ENCODE data around the gene NPEPPS.
A peak's percentile ranks its signal among the peaks of the same experiment; 100 is the strongest.

Gene NPEPPS

GRCh38 chr17:47630614-47631013 lies 99.7 kb downstream of the NPEPPS start:
- DNase-seq (ENCODE audit: low read depth), result no peak

DNA sequence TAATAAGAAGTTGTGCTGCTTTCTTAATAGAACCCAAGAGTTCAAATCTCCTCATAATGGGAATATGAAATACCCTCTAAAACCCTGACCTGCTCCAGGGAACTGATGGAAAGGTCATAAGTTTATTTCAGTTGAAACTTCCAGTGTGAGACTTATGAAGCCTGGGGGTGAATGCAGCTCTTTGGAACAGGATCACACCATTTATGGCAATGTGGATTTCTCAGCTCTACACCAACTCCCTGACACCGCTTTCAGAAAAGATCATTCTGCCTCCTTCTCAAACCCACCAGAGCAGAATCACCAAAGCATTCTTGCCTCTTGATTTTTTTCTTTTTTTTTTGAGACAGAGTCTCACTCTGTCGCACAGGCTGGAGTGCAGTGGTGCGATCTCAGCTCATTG lies 102.1 kb downstream of the NPEPPS start:
- no peak for DNase-seq (ENCODE audit: low read depth)

- DNase-seq (ENCODE audit: low read depth), result no peak
These were observed 103.1 kb downstream of the NPEPPS start for GRCh38 chr17:47633996-47634395.

GRCh38 chr17:47634870-47635269 lies 104.0 kb downstream of the NPEPPS start:
- DNase-seq (ENCODE audit: low read depth), result no peak

DNA sequence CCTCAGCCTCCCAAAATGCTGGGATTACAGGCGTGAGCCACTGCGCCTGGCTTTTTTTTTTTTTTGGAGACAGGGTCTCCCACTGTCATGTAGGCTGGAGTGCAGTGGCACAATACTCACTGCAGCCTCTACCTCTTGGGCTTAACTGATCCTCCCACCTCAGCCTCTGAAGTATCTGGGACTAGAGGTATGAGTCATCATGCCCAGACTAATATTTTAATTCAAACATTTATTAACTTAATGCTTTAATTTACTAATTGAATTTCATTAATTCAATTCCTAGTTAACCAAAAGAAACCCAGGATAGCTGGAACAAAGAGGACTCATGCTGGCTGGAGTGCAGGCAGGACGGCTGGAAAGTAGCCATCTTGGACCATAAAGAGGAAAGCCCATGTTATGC lies 104.8 kb downstream of the NPEPPS start:
- no peak for DNase-seq (ENCODE audit: low read depth)

GRCh38 chr17:47636273-47637030 lies 105.5 kb downstream of the NPEPPS start:
- no peak for DNase-seq (ENCODE audit: low read depth)

DNA sequence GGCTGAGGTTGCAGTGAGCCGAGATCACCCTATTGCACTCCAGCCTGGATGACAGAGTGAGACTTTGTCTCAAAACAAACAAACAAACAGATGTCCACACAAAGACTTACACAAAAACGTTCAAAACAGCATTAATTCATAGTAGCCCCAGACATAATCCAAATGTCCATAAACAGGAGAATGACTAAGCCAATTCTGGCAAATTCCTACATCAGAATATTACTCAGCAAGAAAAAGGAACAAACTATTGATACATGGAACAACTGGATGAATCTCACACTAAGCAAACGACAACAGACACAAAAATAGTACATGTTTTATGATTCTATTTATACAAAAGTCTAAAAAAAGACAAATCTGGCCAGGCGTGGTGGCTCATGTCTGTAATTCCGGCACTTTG lies 108.0 kb downstream of the NPEPPS start:
- no peak for DNase-seq (ENCODE audit: low read depth)

GRCh38 chr17:47640076-47640475 lies 109.2 kb downstream of the NPEPPS start:
- no peak for DNase-seq (ENCODE audit: low read depth)

- DNase-seq (ENCODE audit: low read depth), result no peak
These were observed 110.3 kb downstream of the NPEPPS start for GRCh38 chr17:47641202-47641601.

- no peak for DNase-seq (ENCODE audit: low read depth)
These were observed 112.2 kb downstream of the NPEPPS start for GRCh38 chr17:47643116-47643515.

GRCh38 chr17:47644324-47644723 lies 113.4 kb downstream of the NPEPPS start:
- no peak for DNase-seq (ENCODE audit: low read depth)

DNA sequence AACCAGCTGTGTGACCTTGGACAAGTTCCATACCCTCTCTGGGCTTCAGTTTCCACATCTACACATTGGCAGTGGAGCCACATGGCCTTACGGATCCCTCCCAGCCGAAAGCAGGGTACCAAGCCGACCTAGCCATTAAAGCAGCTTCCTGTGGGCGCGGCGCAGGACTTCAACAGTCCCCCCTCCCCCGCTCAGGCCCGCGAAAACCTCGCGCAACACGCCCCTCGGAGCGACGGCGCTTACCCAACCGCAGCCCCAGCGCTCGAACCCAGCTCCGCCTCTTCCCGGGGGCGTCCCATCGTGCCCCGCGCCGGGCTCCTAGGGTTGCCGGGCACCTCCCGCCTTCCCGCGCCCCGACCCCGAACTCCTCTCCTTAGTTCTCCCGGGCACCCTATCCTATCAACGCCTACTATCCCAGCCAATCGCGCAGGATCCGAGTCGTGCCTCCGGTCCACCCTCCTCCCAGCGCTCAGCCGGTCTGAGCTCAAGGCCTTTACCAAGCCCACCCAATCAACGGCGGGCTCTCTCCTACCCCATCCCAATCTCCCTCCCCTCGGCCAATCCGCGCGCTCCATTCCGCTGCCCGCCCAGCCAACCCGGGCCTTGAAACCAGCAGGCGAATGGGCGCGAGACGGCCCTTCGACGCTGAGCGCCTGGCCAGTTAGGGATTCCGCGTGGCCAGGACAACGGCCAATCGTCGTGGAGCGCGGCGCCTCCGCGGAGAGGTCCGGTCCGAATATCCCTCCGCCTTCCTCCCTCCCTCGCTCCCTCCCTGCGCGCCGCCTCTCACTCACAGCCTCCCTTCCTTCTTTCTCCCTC lies 118.5 kb downstream of the NPEPPS start, which contains the start of gene KPNB1:
Gene KPNB1 (plus strand): TSS at position 767 of the 819 bp plus-strand sequence. CDS start 326 bp downstream, outside the sequence.
- peak; percentile 100 for DNase-seq (ENCODE audit: low read depth)

GRCh38 chr17:47649972-47650524 lies 119.1 kb downstream of the NPEPPS start:
- no peak for DNase-seq (ENCODE audit: low read depth)

DNA sequence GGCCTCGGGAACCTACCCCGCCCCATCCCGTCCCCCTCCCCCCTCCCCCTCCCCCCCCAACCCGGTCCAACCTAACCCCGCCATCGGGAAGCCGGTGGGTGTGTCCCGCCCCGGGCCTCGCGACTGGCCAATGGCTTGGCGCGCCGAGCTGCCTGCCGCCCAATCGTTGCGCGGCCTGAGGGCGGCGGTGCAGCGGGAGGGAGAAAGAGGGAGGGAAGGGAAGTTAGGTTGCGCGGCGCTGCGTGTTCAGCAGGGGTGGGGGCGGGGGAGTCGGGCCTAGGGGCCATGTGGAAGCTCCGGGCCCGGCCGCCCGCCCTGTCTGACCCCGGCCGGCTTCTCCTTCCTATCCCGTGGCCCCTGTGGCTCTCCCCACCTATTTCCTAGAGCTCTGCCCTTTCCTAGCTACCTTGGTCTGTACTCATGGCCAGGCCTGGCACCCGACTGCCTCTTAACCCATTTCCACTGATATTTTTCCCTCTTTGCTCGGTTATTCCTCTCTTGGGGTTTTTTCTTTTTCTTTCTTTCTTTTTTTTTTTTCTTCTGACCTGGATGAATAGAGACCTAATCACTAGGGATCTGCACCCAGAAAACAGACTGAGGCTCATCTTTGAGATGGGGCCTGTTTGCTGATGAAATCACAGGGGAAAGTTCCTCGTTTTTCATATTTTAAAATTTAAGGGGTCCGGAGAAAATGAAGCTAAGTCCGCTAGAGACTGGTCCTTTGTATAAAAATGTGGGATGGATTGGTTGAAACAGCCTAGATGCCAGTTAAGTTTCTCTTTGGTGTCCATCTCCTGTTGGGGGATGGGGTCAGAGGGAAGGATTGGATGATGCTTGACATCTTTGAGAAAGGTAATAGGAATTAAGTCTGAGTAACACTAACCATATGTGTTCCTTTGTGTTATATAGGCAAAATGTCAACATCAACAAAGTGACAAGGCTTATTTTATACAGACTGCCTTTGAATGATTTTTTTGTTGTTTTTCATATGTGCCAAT lies 119.9 kb downstream of the NPEPPS start:
- DNase-seq (ENCODE audit: low read depth), result peak; percentile 96

DNA sequence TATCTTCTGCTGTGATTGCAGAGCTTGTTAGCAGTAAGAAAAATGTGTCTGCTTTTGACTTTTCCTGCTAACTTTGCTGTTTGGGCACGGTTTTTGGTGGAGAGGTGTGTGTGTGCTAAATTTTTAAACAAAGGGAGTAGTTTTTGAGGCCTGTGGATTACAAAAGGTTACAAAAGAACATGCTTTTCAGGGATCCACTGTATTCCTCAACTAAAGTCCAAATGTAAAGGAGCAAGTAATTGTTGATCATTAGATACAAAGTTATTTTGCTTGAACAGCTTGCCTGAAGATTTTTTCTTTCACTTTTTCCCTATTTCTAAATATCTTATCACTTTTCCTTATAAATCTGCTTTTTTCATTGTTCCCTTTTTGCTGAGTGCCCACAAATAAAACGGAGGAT lies 120.8 kb downstream of the NPEPPS start:
- DNase-seq (ENCODE audit: low read depth), result no peak

DNA sequence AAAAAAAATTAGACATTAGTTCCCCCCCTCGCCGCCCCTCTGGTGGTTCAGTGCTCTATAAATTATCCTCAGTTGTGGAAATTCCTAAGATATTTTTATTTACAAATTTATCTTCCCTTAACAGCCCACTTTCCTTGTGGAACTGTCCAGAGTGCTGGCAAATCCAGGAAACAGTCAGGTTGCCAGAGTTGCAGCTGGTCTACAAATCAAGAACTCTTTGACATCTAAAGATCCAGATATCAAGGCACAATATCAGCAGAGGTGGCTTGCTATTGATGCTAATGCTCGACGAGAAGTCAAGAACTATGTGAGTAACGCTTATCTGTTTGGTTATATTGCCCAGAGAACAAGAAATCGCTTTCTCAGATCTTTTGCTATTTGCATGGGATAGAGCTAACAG lies 121.7 kb downstream of the NPEPPS start:
- peak; percentile 40 for DNase-seq (ENCODE audit: low read depth)

DNA sequence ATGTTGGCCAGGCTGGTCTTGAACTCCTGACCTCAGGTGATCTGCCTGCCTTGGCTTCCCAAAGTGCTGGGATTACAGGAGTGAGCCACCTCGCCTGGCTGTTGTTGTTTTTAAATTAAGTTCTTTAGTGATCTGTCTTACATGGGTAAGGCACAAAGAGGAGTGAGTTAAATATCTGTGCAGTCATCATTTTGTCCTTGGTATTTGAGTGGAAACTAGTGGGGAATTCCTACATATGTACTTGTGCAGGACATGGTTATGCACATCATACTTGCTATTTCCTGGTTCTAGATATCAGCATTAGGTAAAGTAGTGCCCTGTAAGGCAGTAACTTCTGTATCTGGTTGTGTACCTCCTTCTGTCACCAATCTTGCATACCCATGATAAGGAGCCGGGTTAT lies 122.5 kb downstream of the NPEPPS start:
- no peak for DNase-seq (ENCODE audit: low read depth)

GRCh38 chr17:47654991-47655390 lies 124.1 kb downstream of the NPEPPS start:
- no peak for DNase-seq (ENCODE audit: low read depth)

- no peak for DNase-seq (ENCODE audit: low read depth)
These were observed 129.2 kb downstream of the NPEPPS start for GRCh38 chr17:47660064-47660492.

GRCh38 chr17:47663912-47664623 lies 133.2 kb downstream of the NPEPPS start:
- peak; percentile 64 for DNase-seq (ENCODE audit: low read depth)

DNA sequence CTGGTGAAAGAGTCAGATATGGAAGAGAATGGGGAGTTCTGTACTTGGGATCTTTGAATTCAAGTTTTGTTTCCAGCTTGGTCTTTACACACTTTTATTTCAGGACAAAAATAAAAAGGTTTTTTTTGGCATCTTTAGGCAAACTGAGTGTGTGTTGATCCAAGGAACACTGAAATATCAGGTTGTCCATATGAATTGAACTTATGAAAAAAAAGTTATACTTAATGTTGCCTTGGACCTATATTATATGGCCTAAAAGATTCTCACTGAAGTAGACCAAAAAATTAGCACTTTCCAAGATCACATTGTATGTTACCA lies 133.7 kb downstream of the NPEPPS start:
- no peak for DNase-seq (ENCODE audit: low read depth)

Data from EH (cell line).